GM12864 (cell line): ENCODE results near the gene ENPP6.
A peak's percentile ranks its signal among the peaks of the same experiment; 100 is the strongest.

Source experiments
- DNase-seq: peaks from one replicate; pipeline ENCODE4 v3.0.0-alpha.2; 2011; ENCODE audit warnings: low read depth
- H3K4me3 ChIP-seq: 2 replicates; pipeline ENCODE4 v1.5.1; 2011; ENCODE audit warnings: mild to moderate bottlenecking, low read depth, low read length, control low read depth
- CTCF ChIP-seq: IDR thresholded peaks from 2 replicates; pipeline ENCODE4 v1.5.1; 2011; ENCODE audit warnings: low read depth, mild to moderate bottlenecking, moderate library complexity, low read length, control low read depth, inconsistent platforms; ENCODE audit errors: missing control alignments

Gene ENPP6

GRCh38 chr4:184101711-184102110 is 116.0 kb downstream of the ENPP6 start:
- no peak for TF ChIP-seq CTCF
- H3K4me3 ChIP-seq, result no peak overlapping the region
- no peak for DNase-seq

GRCh38 chr4:184100297-184100885 is 117.3 kb downstream of the ENPP6 start:
- H3K4me3 ChIP-seq, result no peak overlapping the region
- peak; percentile 85 for TF ChIP-seq CTCF
- DNase-seq, result no peak

GRCh38 chr4:184099535-184099966 is 118.1 kb downstream of the ENPP6 start:
- DNase-seq, result no peak
- no peak overlapping the region for H3K4me3 ChIP-seq
- TF ChIP-seq CTCF, result no peak

- H3K4me3 ChIP-seq, result no peak overlapping the region
- DNase-seq, result no peak
- no peak for TF ChIP-seq CTCF
Measured at GRCh38 chr4:184099000-184099399, 118.7 kb downstream of the ENPP6 start.

- DNase-seq, result no peak
- TF ChIP-seq CTCF, result no peak
- H3K4me3 ChIP-seq, result no peak overlapping the region
Measured at GRCh38 chr4:184097815-184098214, 119.9 kb downstream of the ENPP6 start.

- no peak overlapping the region for H3K4me3 ChIP-seq
- no peak for TF ChIP-seq CTCF
Measured at GRCh38 chr4:184097241-184097605, 120.5 kb downstream of the ENPP6 start.

GRCh38 chr4:184096561-184097240 is 121.0 kb downstream of the ENPP6 start:
- TF ChIP-seq CTCF, result no peak
- DNase-seq, result no peak
- no peak overlapping the region for H3K4me3 ChIP-seq

More at GRCh38 chr4:184097241-184097605, 120.5 kb downstream of the ENPP6 start:
- DNase-seq, result no peak
